Mesendoderm (in vitro differentiated cells): ENCODE results near the gene KBTBD8. TPM values are rescaled to one million over a fixed set of nuclear protein-coding genes. Genes with fewer than 3 reads are reported as not detected.

Source experiments
- DNase-seq: peaks from one replicate; pipeline ENCODE4 v3.0.0; 2013
- H2AK5ac ChIP-seq: 2 replicates; pipeline ENCODE4 v1.6.1; 2013; ENCODE audit warnings: low read length, inconsistent platforms
- H2BK120ac ChIP-seq: 2 replicates; pipeline ENCODE4 v1.6.1; 2013; ENCODE audit warnings: low read depth, mild to moderate bottlenecking, low read length, moderate library complexity, mixed read lengths
- H2BK15ac ChIP-seq: replicated peaks from 2 replicates; pipeline ENCODE4 v1.6.1; 2013; ENCODE audit warnings: low read depth, mild to moderate bottlenecking, moderate library complexity
- H2BK5ac ChIP-seq: 2 replicates; pipeline ENCODE4 v1.6.1; 2013; ENCODE audit warnings: low read length, inconsistent platforms
- H3K18ac ChIP-seq: 2 replicates; pipeline ENCODE4 v1.6.1; 2013; ENCODE audit warnings: mild to moderate bottlenecking, low read length, mixed read lengths
- H3K23ac ChIP-seq: one replicate; pipeline ENCODE4 v1.6.1; 2013; ENCODE audit warnings: low read length
- H3K27ac ChIP-seq: 2 replicates; pipeline ENCODE4 v1.5.1; 2013; ENCODE audit warnings: low read depth, mild to moderate bottlenecking, inconsistent platforms, low read length, moderate library complexity
- H3K27me3 ChIP-seq: 2 replicates; pipeline ENCODE4 v1.6.1; 2013; ENCODE audit warnings: low read length, control low read depth, mild to moderate bottlenecking, inconsistent platforms; ENCODE audit not compliant: insufficient read depth, poor library complexity
- H3K36me3 ChIP-seq: 2 replicates; pipeline ENCODE4 v1.6.1; 2013; ENCODE audit warnings: low read length, inconsistent platforms; ENCODE audit not compliant: control insufficient read depth, insufficient read depth
- H3K4ac ChIP-seq: one replicate; pipeline ENCODE4 v1.6.1; 2013; ENCODE audit warnings: low read depth, mild to moderate bottlenecking, low read length, moderate library complexity
- H3K4me1 ChIP-seq: 2 replicates; pipeline ENCODE4 v1.6.1; 2013; ENCODE audit warnings: low read depth, low read length, inconsistent platforms; ENCODE audit not compliant: control insufficient read depth
- H3K4me2 ChIP-seq: 2 replicates; pipeline ENCODE4 v1.6.1; 2013; ENCODE audit warnings: low read length
- H3K4me3 ChIP-seq: 2 replicates; pipeline ENCODE4 v1.5.1; 2013; ENCODE audit warnings: mild to moderate bottlenecking, low read length
- H3K56ac ChIP-seq: one replicate; pipeline ENCODE4 v1.6.1; 2013; ENCODE audit warnings: low read length
- H3K79me1 ChIP-seq: 2 replicates; pipeline ENCODE4 v1.6.1; 2013; ENCODE audit warnings: low read length, inconsistent platforms
- H3K79me2 ChIP-seq: 2 replicates; pipeline ENCODE4 v1.6.1; 2013; ENCODE audit warnings: mild to moderate bottlenecking, low read length; ENCODE audit not compliant: control insufficient read depth, insufficient read depth
- H3K9ac ChIP-seq: 2 replicates; pipeline ENCODE4 v1.6.1; 2013; ENCODE audit warnings: low read length, inconsistent platforms
- H4K5ac ChIP-seq: one replicate; pipeline ENCODE4 v1.6.1; 2013; ENCODE audit warnings: low read length
- H4K8ac ChIP-seq: one replicate; pipeline ENCODE4 v1.6.1; 2013; ENCODE audit warnings: low read depth, mild to moderate bottlenecking, control low read depth, low read length, moderate library complexity
- WGBS: extraction: QIAGEN DNeasy Blood & Tissue Kit; methylation state at CpG from one replicate; pipeline ENCODE4 v1.1.7; 2013; ENCODE audit warnings: low lambda C conversion rate, missing lambda C conversion rate; ENCODE audit not compliant: insufficient coverage; ENCODE audit errors: extremely low coverage; 5-methylcytosine and 5-hydroxymethylcytosine counted together
- polyA plus RNA-seq, 2 experiments: library from polyadenylated mRNA; stranded (reverse); fragments of 200-250 nt; gene quantifications; one replicate each; pipeline ENCODE4 v1.2.3, GENCODE V29; 2013

KBTBD8 gene
- 15.3 TPM for polyA plus RNA-seq (2013, experiment 1 of 2)
- 15.2 TPM for polyA plus RNA-seq (2013, experiment 2 of 2)

GRCh38 chr3:66998113-66998903 is at the start of gene KBTBD8:
Gene KBTBD8 (plus strand): TSS chr3:66998307. CDS start chr3:66998356, 49 bp downstream.
- Histone ChIP-seq H4K8ac (no peak within 1 kb of the TSS), H3K4me1 (no peaks in the 10 kb centered on the region), H2AK5ac (no peak within 1 kb of the TSS), H4K5ac (no peak within 1 kb of the TSS), H3K79me1 (peaks cover 4% of the 10 kb centered on the region), H3K4me3 (peak within 1 kb of the TSS; percentile 86), H3K18ac (no peak within 1 kb of the TSS), H3K23ac (no peak within 1 kb of the TSS), H3K9ac (peak within 1 kb of the TSS; percentile 59), H3K4me2 (peak within 1 kb of the TSS; percentile 67), H3K27me3 (no peaks in the 10 kb centered on the region), H3K56ac (peak within 1 kb of the TSS; percentile 92), H3K79me2 (peaks cover 9% of the 10 kb centered on the region), H2BK120ac (no peak within 1 kb of the TSS), H3K4ac (no peak within 1 kb of the TSS), H2BK5ac (no peak within 1 kb of the TSS), H3K27ac (no peak within 1 kb of the TSS), H2BK15ac (no peak within 1 kb of the TSS), H3K36me3 (no peaks in the 10 kb centered on the region)
- WGBS, result no CpG with 5 or more reads among the region's 75 CpGs
- peak; percentile 100 for DNase-seq

DNA sequence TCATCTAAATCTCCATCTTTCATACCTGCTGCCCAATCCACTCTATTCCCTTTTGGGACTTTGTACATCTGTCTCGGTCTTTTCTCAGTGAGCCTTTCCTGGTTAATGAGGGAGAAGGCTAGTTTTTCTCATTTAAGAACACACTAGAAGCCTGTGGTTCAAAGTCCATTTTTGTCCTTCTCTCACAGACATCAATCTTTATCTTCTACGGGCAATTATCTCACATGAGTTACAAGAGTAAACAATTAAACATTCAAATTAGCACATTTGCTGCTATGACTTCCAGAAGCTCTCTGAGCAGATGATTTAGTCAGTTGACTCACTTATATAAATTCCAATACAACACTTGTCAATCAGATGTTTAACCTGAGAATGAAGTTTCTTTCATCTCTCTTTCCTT is 49.3 kb upstream of the KBTBD8 start:
- Histone ChIP-seq H3K79me1 (no peaks in the 10 kb centered on the region), H3K79me2 (no peaks in the 10 kb centered on the region), H2BK120ac (no peak overlapping the region), H3K27ac (no peak overlapping the region), H2BK15ac (no peak overlapping the region), H3K36me3 (no peaks in the 10 kb centered on the region), H3K56ac (no peak overlapping the region), H4K5ac (no peak overlapping the region), H3K4me3 (no peak overlapping the region), H3K4me2 (no peak overlapping the region), H3K9ac (no peak overlapping the region), H2BK5ac (no peak overlapping the region), H3K23ac (no peak overlapping the region), H3K4ac (no peak overlapping the region), H3K18ac (no peak overlapping the region), H3K27me3 (no peaks in the 10 kb centered on the region), H2AK5ac (no peak overlapping the region), H4K8ac (no peak overlapping the region), H3K4me1 (no peaks in the 10 kb centered on the region)
- no peak for DNase-seq
- WGBS, result no CpG with 5 or more reads among the region's 2 CpGs

GRCh38 chr3:66949898-66950297 is 48.2 kb upstream of the KBTBD8 start:
- DNase-seq, result no peak
- no peak overlapping the region for H3K4ac ChIP-seq
- H3K79me1 ChIP-seq, result no peaks in the 10 kb centered on the region
- no peak overlapping the region for H3K27ac ChIP-seq
- no peak overlapping the region for H3K4me2 ChIP-seq
- no peaks in the 10 kb centered on the region for H3K4me1 ChIP-seq
- no peak overlapping the region for H4K5ac ChIP-seq
- no peak overlapping the region for H3K18ac ChIP-seq
- H4K8ac ChIP-seq, result no peak overlapping the region
- no peaks in the 10 kb centered on the region for H3K79me2 ChIP-seq
- H2BK120ac ChIP-seq, result no peak overlapping the region
- no peak overlapping the region for H3K9ac ChIP-seq
- WGBS, result no CpG with 5 or more reads among the region's 3 CpGs
- no peaks in the 10 kb centered on the region for H3K36me3 ChIP-seq
- no peak overlapping the region for H2BK5ac ChIP-seq
- no peak overlapping the region for H2AK5ac ChIP-seq
- H3K27me3 ChIP-seq, result no peaks in the 10 kb centered on the region
- no peak overlapping the region for H2BK15ac ChIP-seq
- H3K56ac ChIP-seq, result no peak overlapping the region
- no peak overlapping the region for H3K4me3 ChIP-seq
- H3K23ac ChIP-seq, result no peak overlapping the region

DNA sequence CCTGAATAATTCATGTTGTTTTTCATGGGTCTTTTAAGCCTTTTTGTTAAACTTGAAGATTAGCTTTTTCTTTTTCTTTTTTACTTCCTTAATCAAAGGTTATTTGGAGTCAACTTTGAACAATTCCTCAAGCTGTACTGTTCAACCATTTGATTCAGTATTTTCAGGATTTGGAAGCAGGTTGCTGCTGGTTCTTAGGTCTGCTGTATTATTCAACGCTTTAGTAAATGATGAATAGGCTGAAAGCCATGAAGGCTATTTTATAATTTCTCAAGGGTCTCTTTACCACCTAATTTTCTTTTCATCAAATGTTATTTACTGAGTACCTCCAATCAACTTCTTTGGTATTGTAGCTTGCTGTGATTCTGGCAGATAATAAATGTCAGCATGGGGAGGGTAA is 45.8 kb upstream of the KBTBD8 start:
- no CpG with 5 or more reads among the region's 1 CpG for WGBS
- Histone ChIP-seq H3K9ac (no peak overlapping the region), H2BK5ac (no peak overlapping the region), H4K8ac (no peak overlapping the region), H3K56ac (no peak overlapping the region), H3K4me3 (no peak overlapping the region), H3K18ac (no peak overlapping the region), H3K4me2 (no peak overlapping the region), H3K79me1 (no peaks in the 10 kb centered on the region), H2AK5ac (no peak overlapping the region), H3K4me1 (no peaks in the 10 kb centered on the region), H2BK120ac (no peak overlapping the region), H3K23ac (no peak overlapping the region), H2BK15ac (no peak overlapping the region), H3K27me3 (no peaks in the 10 kb centered on the region), H3K4ac (no peak overlapping the region), H4K5ac (no peak overlapping the region), H3K36me3 (no peaks in the 10 kb centered on the region), H3K79me2 (no peaks in the 10 kb centered on the region), H3K27ac (no peak overlapping the region)
- no peak for DNase-seq

DNA sequence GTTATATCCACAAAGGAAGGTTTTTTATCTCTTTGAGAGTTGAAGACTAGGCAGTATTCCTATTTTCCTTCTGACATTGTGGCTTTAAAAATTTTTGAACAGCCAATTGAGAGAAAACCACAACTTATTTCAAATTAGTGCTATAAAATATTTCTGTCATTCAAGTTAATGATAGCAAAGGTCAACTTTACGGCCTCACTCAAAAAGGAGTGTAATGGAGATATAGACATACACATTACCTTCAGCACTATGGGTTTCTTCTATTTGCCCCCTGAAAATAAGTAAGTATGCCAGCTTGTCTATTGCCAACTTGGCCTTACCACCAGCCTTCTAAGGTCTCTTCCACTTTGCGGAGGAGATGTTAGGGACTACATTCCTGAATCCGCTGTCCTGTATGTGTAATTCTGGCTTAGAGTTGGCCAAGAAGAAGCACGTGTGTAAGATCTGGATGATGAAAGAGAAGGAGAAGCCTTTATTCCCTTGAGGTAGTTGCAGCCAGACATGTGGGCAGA is 44.1 kb upstream of the KBTBD8 start:
- Histone ChIP-seq H3K27me3 (no peaks in the 10 kb centered on the region), H3K18ac (no peak overlapping the region), H3K9ac (no peak overlapping the region), H2BK120ac (no peak overlapping the region), H4K5ac (no peak overlapping the region), H3K27ac (no peak overlapping the region), H3K4ac (no peak overlapping the region), H2BK15ac (no peak overlapping the region), H3K79me2 (no peaks in the 10 kb centered on the region), H2BK5ac (no peak overlapping the region), H3K23ac (no peak overlapping the region), H3K4me3 (no peak overlapping the region), H3K4me2 (no peak overlapping the region), H3K79me1 (no peaks in the 10 kb centered on the region), H4K8ac (no peak overlapping the region), H3K4me1 (no peaks in the 10 kb centered on the region), H3K56ac (no peak overlapping the region), H2AK5ac (no peak overlapping the region), H3K36me3 (no peaks in the 10 kb centered on the region)
- DNase-seq, result no peak
- WGBS, result no CpG with 5 or more reads among the region's 4 CpGs
